ENCODE data around the gene PHACTR1. TPM values are rescaled to one million over a fixed set of nuclear protein-coding genes. Genes with fewer than 3 reads are reported as not detected.

The PHACTR1 gene
- total and polyA plus RNA-seq, 4 donors = 0.31 to 1.5 (median 0.79) TPM

DNA sequence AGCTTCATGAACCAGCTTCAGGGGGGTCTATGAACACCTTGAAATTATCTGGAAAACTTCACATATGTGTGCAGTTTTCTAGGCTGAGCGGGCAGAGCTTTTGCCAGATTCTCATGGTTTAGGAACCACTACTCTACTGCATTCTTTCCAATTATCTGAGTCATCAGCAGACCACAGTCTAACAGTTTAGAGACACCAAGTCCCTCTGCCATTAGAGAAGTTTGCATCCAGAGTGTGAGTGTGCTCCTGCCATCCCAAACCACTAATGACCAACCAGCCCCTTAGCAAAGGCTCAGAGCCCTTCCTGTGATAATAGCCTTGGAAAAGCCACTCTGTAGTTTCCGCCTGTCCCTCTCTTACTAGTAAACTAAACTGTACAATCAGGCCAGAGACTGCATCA, 96.8 kb downstream of the PHACTR1 start:
- DNase-seq (ENCODE audit: low spot score) = no peak
- no peak overlapping the region for H3K4me3 ChIP-seq (ENCODE audit: low read depth in 1 of 3, low read length in 3 of 3)
- no peak overlapping the region for H3K9ac ChIP-seq (ENCODE audit: low read depth in 1 of 2, low read length in 2 of 2)
- H3K27ac ChIP-seq (ENCODE audit: low read depth in 1 of 2, low read length in 2 of 2) = no peak overlapping the region
- H3K9me3 ChIP-seq (ENCODE audit: control insufficient read depth in 4 of 4, low read length in 3 of 4) = no peaks in the 10 kb centered on the region
- WGBS = 92% methylated on average over 2 of the region's 2 CpGs
- TF ChIP-seq YY1 (IDR thresholded peaks at IDR 0.05) (no peak), SP1 (IDR thresholded peaks at IDR 0.05) (no peak), TAF1 (conservative IDR thresholded peaks at IDR 0.05) (no peak), MAX (IDR thresholded peaks at IDR 0.05) (no peak), REST (IDR thresholded peaks at IDR 0.05) (no peak), HNF4G (IDR thresholded peaks at IDR 0.05) (no peak), ATF3 (IDR thresholded peaks at IDR 0.05) (no peak), RXRA (IDR thresholded peaks at IDR 0.05) (no peak), GABPA (IDR thresholded peaks at IDR 0.05 in 1 of 2, conservative IDR thresholded peaks at IDR 0.05 in 1 of 2) (no peak), FOXA2 (IDR thresholded peaks at IDR 0.05) (no peak), HNF4A (conservative IDR thresholded peaks at IDR 0.05) (no peak), FOXA1 (IDR thresholded peaks at IDR 0.05) (no peak), ZBTB33 (IDR thresholded peaks at IDR 0.05) (no peak), RAD21 (IDR thresholded peaks at IDR 0.05) (no peak), JUND (IDR thresholded peaks at IDR 0.05) (no peak), EGR1 (IDR thresholded peaks at IDR 0.05; ENCODE audit: low read depth in 2 of 2) (no peak)
- TF ChIP-seq, protein P1, sequence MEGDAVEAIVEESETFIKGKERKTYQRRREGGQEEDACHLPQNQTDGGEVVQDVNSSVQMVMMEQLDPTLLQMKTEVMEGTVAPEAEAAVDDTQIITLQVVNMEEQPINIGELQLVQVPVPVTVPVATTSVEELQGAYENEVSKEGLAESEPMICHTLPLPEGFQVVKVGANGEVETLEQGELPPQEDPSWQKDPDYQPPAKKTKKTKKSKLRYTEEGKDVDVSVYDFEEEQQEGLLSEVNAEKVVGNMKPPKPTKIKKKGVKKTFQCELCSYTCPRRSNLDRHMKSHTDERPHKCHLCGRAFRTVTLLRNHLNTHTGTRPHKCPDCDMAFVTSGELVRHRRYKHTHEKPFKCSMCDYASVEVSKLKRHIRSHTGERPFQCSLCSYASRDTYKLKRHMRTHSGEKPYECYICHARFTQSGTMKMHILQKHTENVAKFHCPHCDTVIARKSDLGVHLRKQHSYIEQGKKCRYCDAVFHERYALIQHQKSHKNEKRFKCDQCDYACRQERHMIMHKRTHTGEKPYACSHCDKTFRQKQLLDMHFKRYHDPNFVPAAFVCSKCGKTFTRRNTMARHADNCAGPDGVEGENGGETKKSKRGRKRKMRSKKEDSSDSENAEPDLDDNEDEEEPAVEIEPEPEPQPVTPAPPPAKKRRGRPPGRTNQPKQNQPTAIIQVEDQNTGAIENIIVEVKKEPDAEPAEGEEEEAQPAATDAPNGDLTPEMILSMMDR (IDR thresholded peaks at IDR 0.05; ENCODE audit: low read depth, low read length, missing input control) = no peak
- no peaks in the 10 kb centered on the region for H3K4me1 ChIP-seq (ENCODE audit: control insufficient read depth in 4 of 4, insufficient read depth in 4 of 4, low read length in 3 of 4)
- H3K27me3 ChIP-seq (ENCODE audit: control insufficient read depth in 4 of 4, insufficient read depth in 4 of 4, low read length in 3 of 4) = peaks cover 0 to 4% (median under 1%) of the 10 kb centered on the region in 4 donors
- no peaks in the 10 kb centered on the region for H3K36me3 ChIP-seq (ENCODE audit: control insufficient read depth in 4 of 4, insufficient read depth in 3 of 4, low read depth in 1 of 4, low read length in 3 of 4)

Data from liver (tissue), 9 donors.